ENCODE results near the gene KLK12. TPM values are rescaled to one million over a fixed set of nuclear protein-coding genes. Genes with fewer than 3 reads are reported as not detected.

The KLK12 gene
- total RNA-seq, 1 experiment from 2014 or later = not detected

DNA sequence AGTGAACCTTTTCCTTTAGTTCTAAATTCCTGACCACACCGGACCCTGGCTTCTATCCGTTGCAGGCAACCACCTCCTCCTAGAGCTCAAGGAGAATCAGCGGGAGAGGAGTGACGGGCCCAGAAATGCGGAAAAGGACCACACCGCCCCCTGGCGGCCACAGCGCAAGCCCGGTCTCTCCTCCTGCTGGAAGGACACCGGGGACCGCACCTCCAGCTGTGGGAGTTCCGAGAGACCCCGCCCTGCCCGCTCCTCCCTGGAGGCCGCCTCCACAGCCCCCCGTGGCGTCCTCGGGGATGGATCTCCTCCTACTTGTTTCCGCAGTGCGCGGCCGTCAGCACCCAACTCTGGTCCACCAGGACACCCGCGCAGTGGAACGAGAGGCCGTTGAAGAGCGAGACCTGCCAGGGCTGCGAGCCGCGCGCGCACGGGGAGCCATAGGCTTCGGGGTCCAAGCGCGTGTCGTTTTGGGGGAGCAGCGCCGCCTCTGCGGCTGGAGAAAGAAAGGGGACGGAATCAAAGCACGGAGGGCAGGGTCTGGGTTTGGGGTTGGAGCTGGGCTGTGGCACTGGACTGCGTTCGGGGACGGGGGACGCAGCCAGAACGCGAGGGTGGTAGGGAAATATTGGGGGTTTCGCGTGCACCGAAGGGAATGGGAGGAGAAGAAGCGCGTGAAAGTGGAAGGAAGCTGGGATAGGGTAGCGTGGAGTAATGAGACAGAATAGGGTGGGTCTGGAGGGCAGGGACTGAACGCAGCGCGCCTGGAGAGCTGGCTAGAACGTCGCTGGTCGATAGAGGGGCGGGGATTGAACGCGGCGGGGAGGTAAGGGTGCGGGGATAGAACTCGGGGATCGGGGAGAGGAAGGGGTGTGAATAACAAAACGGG, 17.8 kb downstream of the KLK12 start:
- H3K79me1 ChIP-seq (ENCODE audit: insufficient read depth, low read depth, low read length, poor library complexity, severe bottlenecking) = no peaks in the 10 kb centered on the region
- DNase-seq = peak; percentile 94
- H3K4me1 ChIP-seq (ENCODE audit: insufficient read depth, low read length) = no peaks in the 10 kb centered on the region
- peak overlapping the region; percentile 10 for H3K9ac ChIP-seq (ENCODE audit: extremely low read depth, insufficient read length, low read length)
- H3K18ac ChIP-seq (ENCODE audit: insufficient read length, low read depth, low read length) = peak overlapping the region; percentile 54
- 0 out of 2 replicates have a peak overlapping the region, but pooled peaks have one; percentile 8 for H3K14ac ChIP-seq (ENCODE audit: insufficient read depth, low read length)
- no peak overlapping the region for H3K27ac ChIP-seq (ENCODE audit: insufficient read length, low read depth, low read length)
- no peaks in the 10 kb centered on the region for H4K20me1 ChIP-seq (ENCODE audit: control insufficient read depth, insufficient read depth, insufficient read length)
- H2AK5ac ChIP-seq (ENCODE audit: insufficient read length, low read length) = no peak overlapping the region
- WGBS (ENCODE audit: extremely low coverage, insufficient read length, low lambda C conversion rate) = no CpG with 5 or more reads among the region's 68 CpGs
- H2BK20ac ChIP-seq (ENCODE audit: low read depth, low read length, poor library complexity, severe bottlenecking) = no peak overlapping the region
- peaks cover 16% of the 10 kb centered on the region for H3K23me2 ChIP-seq (ENCODE audit: insufficient read length, low read depth, low read length, poor library complexity, severe bottlenecking)
- no peak overlapping the region for H3K56ac ChIP-seq (ENCODE audit: insufficient read length, low read depth, low read length)
- H4K91ac ChIP-seq (ENCODE audit: insufficient read length, low read depth, low read length) = no peak overlapping the region
- H3T11ph ChIP-seq (ENCODE audit: low read length) = no peak overlapping the region
- no peak overlapping the region for H2BK120ac ChIP-seq (ENCODE audit: low read depth, low read length, poor library complexity, severe bottlenecking)
- no peak overlapping the region for H2BK12ac ChIP-seq (ENCODE audit: insufficient read length, low read depth, low read length)
- H4K5ac ChIP-seq (ENCODE audit: insufficient read length, low read depth, low read length) = no peak overlapping the region
- no peak overlapping the region for H4K8ac ChIP-seq (replicated peaks; ENCODE audit: insufficient read length, low read depth, low read length)
- Mint-ChIP-seq H3K36me3 (ENCODE audit: insufficient read depth in 1 of 3, low read depth in 3 of 3) (peaks cover 0 to 2% (median 0%) of the 10 kb centered on the region in 3 experiments; a peak in 2 of 7 replicates), H3K4me1 (peaks cover 12 to 25% of the 10 kb centered on the region in 2 experiments), H3K27ac (no peak overlapping the region), H3K9me3 (peaks cover 0 to 13% of the 10 kb centered on the region in 2 experiments; a peak in 4 of 5 replicates), H3K4me3 (peak overlapping the region; percentile 74 to 89), H3K27me3 (ENCODE audit: low read depth) (peaks cover 71% of the 10 kb centered on the region)
- H3K4ac ChIP-seq (ENCODE audit: low read depth, low read length) = no peak overlapping the region
- no peak overlapping the region for H2BK15ac ChIP-seq (ENCODE audit: low read depth, low read length)
- peak overlapping the region; percentile 72 for H3K4me2 ChIP-seq (ENCODE audit: insufficient read depth, insufficient read length, low read length)
- no peaks in the 10 kb centered on the region; the same call in 1 of the 2 replicates for H3K27me3 ChIP-seq (ENCODE audit: insufficient read depth, low read length)
- no peak overlapping the region for H2AFZ ChIP-seq (ENCODE audit: low read length)
- H3K9me3 ChIP-seq (ENCODE audit: control insufficient read depth, low read depth, low read length) = no peaks in the 10 kb centered on the region
- no peak overlapping the region for H2BK5ac ChIP-seq (ENCODE audit: insufficient read length, low read length)
- no peak overlapping the region for H3K23ac ChIP-seq (ENCODE audit: insufficient read length, low read depth, low read length)
- H3K79me2 ChIP-seq (ENCODE audit: insufficient read depth, low read length) = no peaks in the 10 kb centered on the region
- TF ChIP-seq, protein P1, sequence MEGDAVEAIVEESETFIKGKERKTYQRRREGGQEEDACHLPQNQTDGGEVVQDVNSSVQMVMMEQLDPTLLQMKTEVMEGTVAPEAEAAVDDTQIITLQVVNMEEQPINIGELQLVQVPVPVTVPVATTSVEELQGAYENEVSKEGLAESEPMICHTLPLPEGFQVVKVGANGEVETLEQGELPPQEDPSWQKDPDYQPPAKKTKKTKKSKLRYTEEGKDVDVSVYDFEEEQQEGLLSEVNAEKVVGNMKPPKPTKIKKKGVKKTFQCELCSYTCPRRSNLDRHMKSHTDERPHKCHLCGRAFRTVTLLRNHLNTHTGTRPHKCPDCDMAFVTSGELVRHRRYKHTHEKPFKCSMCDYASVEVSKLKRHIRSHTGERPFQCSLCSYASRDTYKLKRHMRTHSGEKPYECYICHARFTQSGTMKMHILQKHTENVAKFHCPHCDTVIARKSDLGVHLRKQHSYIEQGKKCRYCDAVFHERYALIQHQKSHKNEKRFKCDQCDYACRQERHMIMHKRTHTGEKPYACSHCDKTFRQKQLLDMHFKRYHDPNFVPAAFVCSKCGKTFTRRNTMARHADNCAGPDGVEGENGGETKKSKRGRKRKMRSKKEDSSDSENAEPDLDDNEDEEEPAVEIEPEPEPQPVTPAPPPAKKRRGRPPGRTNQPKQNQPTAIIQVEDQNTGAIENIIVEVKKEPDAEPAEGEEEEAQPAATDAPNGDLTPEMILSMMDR (conservative IDR thresholded peaks at IDR 0.05) = peak; percentile 97
